Ishikawa (cell line): ENCODE data around the gene CSE1L.

Experiments used
- CEBPB ChIP-seq: IDR thresholded peaks from 2 replicates; pipeline ENCODE4 v1.6.1; 2012
- CREB1 ChIP-seq: IDR thresholded peaks from 2 replicates; pipeline ENCODE4 v1.6.1; 2012; ENCODE audit warnings: low read depth
- EGR1 ChIP-seq: IDR thresholded peaks from 2 replicates; pipeline ENCODE4 v1.6.1; 2012
- EP300 ChIP-seq: IDR thresholded peaks from 2 replicates; pipeline ENCODE4 v1.6.1; 2012; ENCODE audit warnings: borderline replicate concordance
- FOXM1 ChIP-seq: IDR thresholded peaks from 2 replicates; pipeline ENCODE4 v1.6.1; 2012; ENCODE audit warnings: low read depth, borderline replicate concordance
- MAX ChIP-seq: IDR thresholded peaks from 2 replicates; pipeline ENCODE4 v1.6.1; 2012
- NFIC ChIP-seq: IDR thresholded peaks from 2 replicates; pipeline ENCODE4 v1.6.1; 2012
- RAD21 ChIP-seq: IDR thresholded peaks from 2 replicates; pipeline ENCODE4 v1.6.1; 2012; ENCODE audit warnings: low read depth
- TAF1 ChIP-seq: IDR thresholded peaks from 2 replicates; pipeline ENCODE4 v1.6.1; 2012; ENCODE audit warnings: low read depth, mild to moderate bottlenecking
- TCF12 ChIP-seq: IDR thresholded peaks from 2 replicates; pipeline ENCODE4 v1.6.1; 2012; ENCODE audit warnings: low read depth
- TEAD4 ChIP-seq: IDR thresholded peaks from 2 replicates; pipeline ENCODE4 v1.6.1; 2012
- USF1 ChIP-seq: IDR thresholded peaks from 2 replicates; pipeline ENCODE4 v1.6.1; 2012
- YY1 ChIP-seq: IDR thresholded peaks from 2 replicates; pipeline ENCODE4 v1.6.1; 2012; ENCODE audit warnings: low read depth
- ZBTB7A ChIP-seq: IDR thresholded peaks from 2 replicates; pipeline ENCODE4 v1.6.1; 2012; ENCODE audit warnings: low read depth
- TF ChIP-seq, protein P1 (sequence below): IDR thresholded peaks from 2 replicates; pipeline ENCODE4 v1.6.1; 2012; ENCODE audit warnings: low read depth, mild to moderate bottlenecking

Gene CSE1L, protein sequence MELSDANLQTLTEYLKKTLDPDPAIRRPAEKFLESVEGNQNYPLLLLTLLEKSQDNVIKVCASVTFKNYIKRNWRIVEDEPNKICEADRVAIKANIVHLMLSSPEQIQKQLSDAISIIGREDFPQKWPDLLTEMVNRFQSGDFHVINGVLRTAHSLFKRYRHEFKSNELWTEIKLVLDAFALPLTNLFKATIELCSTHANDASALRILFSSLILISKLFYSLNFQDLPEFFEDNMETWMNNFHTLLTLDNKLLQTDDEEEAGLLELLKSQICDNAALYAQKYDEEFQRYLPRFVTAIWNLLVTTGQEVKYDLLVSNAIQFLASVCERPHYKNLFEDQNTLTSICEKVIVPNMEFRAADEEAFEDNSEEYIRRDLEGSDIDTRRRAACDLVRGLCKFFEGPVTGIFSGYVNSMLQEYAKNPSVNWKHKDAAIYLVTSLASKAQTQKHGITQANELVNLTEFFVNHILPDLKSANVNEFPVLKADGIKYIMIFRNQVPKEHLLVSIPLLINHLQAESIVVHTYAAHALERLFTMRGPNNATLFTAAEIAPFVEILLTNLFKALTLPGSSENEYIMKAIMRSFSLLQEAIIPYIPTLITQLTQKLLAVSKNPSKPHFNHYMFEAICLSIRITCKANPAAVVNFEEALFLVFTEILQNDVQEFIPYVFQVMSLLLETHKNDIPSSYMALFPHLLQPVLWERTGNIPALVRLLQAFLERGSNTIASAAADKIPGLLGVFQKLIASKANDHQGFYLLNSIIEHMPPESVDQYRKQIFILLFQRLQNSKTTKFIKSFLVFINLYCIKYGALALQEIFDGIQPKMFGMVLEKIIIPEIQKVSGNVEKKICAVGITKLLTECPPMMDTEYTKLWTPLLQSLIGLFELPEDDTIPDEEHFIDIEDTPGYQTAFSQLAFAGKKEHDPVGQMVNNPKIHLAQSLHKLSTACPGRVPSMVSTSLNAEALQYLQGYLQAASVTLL

DNA sequence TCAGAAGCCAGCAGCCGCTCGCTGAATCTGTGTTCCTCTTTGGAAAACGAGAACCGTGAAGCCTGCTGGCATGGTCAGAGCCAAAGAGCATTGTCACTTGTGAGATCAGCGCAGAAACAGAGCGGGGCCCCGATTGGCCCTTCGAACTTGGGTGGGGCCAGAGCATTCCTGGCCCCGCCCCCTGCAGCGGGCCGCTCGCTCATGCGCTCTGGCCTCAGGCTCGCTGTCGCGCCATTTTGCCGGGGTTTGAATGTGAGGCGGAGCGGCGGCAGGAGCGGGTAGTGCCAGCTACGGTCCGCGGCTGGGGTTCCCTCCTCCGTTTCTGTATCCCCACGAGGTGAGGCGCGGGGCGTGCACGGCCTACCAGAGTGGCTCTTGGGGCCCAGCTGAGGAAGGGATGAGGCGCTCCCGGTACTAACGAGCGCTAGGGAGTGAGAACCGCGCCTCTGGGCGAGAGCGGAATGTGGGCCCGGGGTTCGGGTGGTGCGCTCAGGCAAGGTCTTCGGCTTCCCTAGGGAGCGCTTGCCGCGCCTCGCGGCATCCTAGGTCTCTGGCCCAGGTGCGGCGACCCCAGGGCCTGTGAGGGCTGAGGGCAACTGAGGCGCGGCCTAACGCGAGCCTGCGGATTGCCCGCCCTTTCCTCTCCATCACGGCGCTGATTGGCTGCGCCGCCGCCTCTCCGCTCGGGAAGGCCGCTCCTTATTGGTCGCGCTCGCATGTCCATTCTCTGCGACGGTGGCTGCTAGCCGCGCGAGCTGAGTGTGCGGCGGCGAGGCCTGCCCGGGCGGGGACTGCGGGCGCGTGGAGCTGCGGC, at the start of gene CSE1L:
TSS of gene CSE1L (plus strand) at position 226 of the 814 bp plus-strand sequence. CDS start 12,152 bp downstream, outside the sequence.
- TF ChIP-seq NFIC = 0 out of 2 replicates have a peak, but pooled peaks have one; percentile 13
- TF ChIP-seq TEAD4 = peak; percentile 53
- no peak for TF ChIP-seq ZBTB7A
- TF ChIP-seq TCF12 = no peak; the same call in 1 of the 2 replicates
- TF ChIP-seq EP300 = 0 out of 2 replicates have a peak, but pooled peaks have one; percentile 12
- TF ChIP-seq YY1 = peak; percentile 86
- TF ChIP-seq FOXM1 = no peak
- TF ChIP-seq, protein P1, sequence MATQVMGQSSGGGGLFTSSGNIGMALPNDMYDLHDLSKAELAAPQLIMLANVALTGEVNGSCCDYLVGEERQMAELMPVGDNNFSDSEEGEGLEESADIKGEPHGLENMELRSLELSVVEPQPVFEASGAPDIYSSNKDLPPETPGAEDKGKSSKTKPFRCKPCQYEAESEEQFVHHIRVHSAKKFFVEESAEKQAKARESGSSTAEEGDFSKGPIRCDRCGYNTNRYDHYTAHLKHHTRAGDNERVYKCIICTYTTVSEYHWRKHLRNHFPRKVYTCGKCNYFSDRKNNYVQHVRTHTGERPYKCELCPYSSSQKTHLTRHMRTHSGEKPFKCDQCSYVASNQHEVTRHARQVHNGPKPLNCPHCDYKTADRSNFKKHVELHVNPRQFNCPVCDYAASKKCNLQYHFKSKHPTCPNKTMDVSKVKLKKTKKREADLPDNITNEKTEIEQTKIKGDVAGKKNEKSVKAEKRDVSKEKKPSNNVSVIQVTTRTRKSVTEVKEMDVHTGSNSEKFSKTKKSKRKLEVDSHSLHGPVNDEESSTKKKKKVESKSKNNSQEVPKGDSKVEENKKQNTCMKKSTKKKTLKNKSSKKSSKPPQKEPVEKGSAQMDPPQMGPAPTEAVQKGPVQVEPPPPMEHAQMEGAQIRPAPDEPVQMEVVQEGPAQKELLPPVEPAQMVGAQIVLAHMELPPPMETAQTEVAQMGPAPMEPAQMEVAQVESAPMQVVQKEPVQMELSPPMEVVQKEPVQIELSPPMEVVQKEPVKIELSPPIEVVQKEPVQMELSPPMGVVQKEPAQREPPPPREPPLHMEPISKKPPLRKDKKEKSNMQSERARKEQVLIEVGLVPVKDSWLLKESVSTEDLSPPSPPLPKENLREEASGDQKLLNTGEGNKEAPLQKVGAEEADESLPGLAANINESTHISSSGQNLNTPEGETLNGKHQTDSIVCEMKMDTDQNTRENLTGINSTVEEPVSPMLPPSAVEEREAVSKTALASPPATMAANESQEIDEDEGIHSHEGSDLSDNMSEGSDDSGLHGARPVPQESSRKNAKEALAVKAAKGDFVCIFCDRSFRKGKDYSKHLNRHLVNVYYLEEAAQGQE = no peak
- no peak for TF ChIP-seq CEBPB
- peak; percentile 90 for TF ChIP-seq MAX
- TF ChIP-seq TAF1 = peak; percentile 83

- TF ChIP-seq EGR1 = no peak
- no peak for TF ChIP-seq EP300
- TF ChIP-seq USF1 = no peak
- TF ChIP-seq, protein P1 = no peak
- no peak for TF ChIP-seq CEBPB
- no peak for TF ChIP-seq TAF1
- TF ChIP-seq YY1 = no peak
- TF ChIP-seq RAD21 = no peak
- TF ChIP-seq ZBTB7A = no peak
- TF ChIP-seq MAX = no peak
- TF ChIP-seq CREB1 = no peak
- no peak for TF ChIP-seq TEAD4
- TF ChIP-seq TCF12 = no peak
- no peak for TF ChIP-seq FOXM1
- TF ChIP-seq NFIC = no peak
Observed at GRCh38 chr20:48999890-49000870, 45.9 kb upstream of the CSE1L start.

DNA sequence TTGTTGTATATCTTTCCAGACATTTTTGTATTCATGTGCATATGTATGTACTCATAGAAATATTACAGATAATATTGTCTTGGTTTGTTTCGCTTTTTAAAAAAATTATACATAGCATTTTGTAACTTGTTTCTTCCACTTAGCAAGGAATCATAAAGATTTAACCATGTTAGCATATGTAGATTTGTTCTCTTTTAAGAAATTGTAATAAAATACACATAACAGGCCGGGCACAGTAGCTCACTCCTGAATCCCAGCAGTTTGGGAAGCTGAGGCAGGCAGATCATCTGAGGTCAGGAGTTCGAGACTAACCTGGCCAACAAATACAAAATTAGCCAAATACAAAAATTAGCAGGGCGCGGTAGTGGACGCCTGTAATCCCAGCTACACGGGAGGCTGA, 44.4 kb upstream of the CSE1L start:
- TF ChIP-seq RAD21 = no peak
- TF ChIP-seq TAF1 = no peak
- no peak for TF ChIP-seq TEAD4
- TF ChIP-seq CREB1 = no peak
- no peak for TF ChIP-seq CEBPB
- TF ChIP-seq ZBTB7A = no peak
- TF ChIP-seq, protein P1 = no peak
- no peak for TF ChIP-seq YY1
- TF ChIP-seq TCF12 = no peak
- TF ChIP-seq MAX = no peak
- no peak for TF ChIP-seq FOXM1
- TF ChIP-seq EP300 = no peak
- TF ChIP-seq NFIC = no peak
- no peak for TF ChIP-seq USF1
- no peak for TF ChIP-seq EGR1
